Inflammatory macrophage treated with lipopolysaccharide for 4 hours (primary cell): ENCODE results near the gene SEC23B.

Source experiments
- DNase-seq: peaks from one replicate; pipeline ENCODE4 v3.0.0-alpha.2; 2020

The SEC23B gene

DNA sequence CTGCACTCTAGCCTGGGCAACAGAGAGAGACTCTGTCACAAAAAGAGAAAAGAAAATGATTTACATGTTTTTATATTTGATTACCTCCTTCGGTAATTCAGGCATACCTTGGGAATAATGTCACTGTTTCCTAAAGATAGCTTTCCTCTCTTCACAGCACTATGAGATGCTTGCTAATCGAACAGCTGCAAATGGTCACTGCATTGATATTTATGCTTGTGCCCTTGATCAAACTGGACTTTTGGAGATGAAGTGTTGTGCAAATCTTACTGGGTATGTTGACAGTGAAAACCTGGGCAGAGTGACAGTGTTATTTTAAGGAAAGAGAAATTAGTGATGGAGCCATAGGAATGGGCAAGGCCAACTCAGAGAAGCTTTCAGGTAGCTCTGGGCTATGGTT lies 19.6 kb downstream of the SEC23B start:
- no peak for DNase-seq

GRCh38 chr20:18527836-18528235 lies 20.1 kb downstream of the SEC23B start:
- DNase-seq, result no peak

DNA sequence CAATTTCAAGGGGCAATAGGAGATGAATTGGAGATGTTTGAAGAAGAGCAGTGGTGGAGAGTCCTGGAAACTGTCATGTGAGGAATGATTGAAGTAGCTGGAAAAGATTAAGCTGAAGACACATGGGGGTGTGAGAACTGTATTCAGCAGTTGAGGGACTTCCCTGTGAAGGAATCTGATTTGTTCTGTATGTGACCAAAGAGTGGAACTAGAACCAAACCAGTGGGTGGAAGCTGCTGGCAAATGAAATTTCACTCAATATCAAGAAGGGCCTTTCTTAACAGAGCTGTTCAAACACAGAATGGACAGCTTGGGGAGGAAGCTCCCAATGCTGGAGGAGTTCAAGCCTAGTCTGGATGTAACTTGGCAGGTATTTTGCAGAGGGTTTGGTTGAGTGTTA lies 21.3 kb downstream of the SEC23B start:
- peak; percentile 40 for DNase-seq

DNA sequence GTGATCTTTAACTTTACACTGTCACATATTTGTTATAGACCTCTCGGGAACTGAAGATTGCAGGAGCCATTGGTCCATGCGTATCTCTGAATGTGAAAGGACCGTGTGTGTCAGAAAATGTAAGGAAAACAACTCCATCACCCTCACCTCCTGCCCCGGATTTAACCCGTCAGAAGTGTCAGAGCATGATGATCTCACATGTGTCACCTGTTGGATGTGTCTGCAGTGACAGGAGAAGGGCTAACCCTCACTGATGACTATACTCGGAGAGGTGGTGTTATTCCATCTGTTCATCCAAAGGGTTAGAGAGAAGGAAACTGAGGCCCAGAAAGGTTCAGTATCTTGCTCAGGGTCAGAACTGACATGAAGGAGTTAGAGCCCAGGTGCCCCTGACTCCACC lies 24.9 kb downstream of the SEC23B start:
- no peak for DNase-seq

GRCh38 chr20:18533491-18533890 lies 25.8 kb downstream of the SEC23B start:
- DNase-seq, result no peak

DNA sequence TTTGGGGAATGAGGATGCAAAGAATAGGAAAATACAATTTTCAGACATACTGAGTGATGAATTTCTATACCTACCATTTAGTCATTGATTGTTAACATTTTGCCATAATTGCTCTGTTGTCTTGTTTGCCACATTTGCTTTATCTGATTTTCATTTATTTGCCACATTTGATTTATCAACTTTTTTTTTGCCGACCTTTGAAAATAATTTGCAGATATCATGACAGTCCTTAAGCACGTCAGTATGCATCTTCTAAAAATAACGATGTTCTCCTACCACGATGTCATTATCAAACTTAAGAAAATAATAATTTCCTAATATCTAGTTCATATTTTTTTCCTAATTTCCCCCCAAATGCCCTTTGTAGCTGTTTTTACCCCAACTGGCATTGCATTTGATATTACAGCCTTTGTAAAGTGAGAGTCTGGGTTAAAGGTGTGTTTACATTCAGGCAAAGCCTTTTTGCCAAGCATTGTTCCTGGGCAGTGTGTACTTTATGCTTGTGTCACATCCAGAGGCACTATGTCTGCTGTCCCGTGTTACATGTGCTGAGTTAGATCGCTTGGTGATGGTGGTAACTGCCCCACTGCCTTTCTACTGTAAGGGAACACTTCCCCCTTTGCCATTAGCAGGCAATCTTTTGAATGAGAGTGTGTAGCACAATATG lies 26.4 kb downstream of the SEC23B start:
- DNase-seq, result no peak

DNA sequence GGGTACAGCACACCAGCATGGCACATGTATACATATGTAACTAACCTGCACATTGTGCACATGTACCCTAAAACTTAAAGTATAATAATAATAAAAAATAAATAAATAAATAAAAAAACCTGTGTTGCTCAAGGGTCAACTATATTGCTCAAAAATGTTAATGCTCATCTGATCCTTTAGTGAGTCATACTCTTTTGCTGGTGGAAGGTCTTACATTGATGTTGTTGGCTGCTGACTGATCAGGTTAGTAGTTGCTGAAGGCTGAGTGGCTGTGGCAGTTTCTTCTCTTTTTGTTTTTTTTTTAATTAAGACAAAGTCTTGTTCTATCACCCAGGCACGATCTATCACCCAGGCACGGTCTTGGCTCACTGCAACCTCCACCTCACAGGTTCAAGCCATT lies 29.9 kb downstream of the SEC23B start:
- no peak for DNase-seq

DNA sequence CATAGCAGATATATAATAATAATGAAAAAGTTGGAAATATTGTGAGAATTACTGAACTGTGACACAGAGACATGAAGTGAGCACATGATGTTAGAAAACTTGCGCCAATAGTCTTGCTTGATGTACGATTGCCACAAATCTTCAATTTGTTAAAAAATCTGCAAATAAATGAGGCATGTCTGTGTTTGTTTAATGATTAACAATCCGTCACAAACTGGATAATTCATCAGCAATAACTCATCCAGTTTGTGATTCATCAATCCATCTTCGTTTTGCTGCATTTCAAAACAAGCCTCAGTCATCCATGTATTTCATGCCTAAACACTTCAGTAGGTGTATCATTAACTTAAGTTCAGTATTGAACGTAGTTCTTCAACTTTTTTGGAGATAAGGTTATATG lies 34.0 kb downstream of the SEC23B start:
- no peak for DNase-seq

DNA sequence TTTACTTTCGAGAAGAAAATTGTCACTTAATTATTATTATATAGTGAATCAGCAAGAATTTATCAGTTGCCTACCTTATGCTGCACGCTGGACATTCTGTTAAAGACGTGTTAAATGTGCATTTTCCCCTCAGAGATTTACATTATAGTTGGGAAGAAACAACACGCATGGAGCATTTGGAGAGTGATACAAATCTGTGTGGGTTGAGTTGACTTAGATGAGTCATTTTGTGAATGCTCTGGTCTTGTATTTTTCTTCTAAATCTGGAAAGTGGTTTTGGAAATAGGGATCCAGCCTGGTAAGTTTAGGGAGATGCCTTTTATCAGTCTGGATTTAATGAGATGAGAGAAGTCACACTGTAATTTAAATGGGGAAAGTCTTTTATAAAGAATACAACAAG lies 35.5 kb downstream of the SEC23B start:
- no peak for DNase-seq

- DNase-seq, result no peak
Measured at GRCh38 chr20:18543932-18544331, 36.2 kb downstream of the SEC23B start.

DNA sequence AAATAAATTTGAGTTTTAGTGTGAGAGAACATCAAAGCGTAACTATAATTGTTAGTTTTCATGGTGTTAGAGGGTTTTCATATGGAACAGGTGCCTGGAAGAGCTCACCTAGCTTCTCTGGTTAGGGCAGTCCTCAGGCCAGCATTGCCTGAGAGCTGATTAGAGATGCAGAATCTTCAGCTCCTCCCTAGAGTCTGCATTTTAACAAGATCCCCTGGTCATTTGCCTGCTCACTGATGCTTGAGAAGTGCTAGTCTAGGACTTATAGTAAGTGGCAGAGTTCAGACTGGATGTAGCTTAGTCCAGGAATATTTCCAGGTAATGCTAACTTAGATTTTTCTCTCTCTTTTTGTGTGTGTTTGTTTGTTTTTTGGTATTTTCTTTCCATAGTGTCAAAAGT lies 37.8 kb downstream of the SEC23B start:
- DNase-seq, result no peak

GRCh38 chr20:18548465-18548864 lies 40.7 kb downstream of the SEC23B start:
- no peak for DNase-seq

GRCh38 chr20:18553746-18554145 lies 46.0 kb downstream of the SEC23B start:
- DNase-seq, result no peak

- peak; percentile 92 for DNase-seq
Measured at GRCh38 chr20:18566892-18567738, 59.4 kb downstream of the SEC23B start, which contains the start of gene SMIM26. SMIM26 (plus strand) TSS chr20:18567432; CDS start chr20:18567479, 47 bp downstream.

DNA sequence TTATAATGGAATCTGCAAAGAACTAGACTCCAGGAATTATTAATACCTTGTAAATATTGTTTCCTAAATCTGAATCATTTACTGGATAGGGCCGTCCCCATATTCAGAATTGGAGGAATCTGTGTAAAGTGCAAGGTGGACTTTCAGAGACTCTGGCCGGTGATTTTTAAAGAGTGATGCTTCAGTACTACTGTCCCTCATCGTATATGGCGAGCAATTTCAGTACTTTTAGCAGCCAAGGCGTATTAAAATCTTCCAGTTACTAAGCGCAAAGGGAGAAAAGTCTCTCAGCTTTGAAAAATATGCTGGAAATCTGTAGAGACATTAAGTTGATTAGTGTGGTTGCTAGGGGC lies 60.0 kb downstream of the SEC23B start:
- DNase-seq, result no peak

- DNase-seq, result no peak
Measured at GRCh38 chr20:18571009-18571408, 63.3 kb downstream of the SEC23B start.

- DNase-seq, result peak; percentile 60
Measured at GRCh38 chr20:18571578-18571977, 63.8 kb downstream of the SEC23B start.

- no peak for DNase-seq
Measured at GRCh38 chr20:18577942-18578341, 70.2 kb downstream of the SEC23B start.

DNA sequence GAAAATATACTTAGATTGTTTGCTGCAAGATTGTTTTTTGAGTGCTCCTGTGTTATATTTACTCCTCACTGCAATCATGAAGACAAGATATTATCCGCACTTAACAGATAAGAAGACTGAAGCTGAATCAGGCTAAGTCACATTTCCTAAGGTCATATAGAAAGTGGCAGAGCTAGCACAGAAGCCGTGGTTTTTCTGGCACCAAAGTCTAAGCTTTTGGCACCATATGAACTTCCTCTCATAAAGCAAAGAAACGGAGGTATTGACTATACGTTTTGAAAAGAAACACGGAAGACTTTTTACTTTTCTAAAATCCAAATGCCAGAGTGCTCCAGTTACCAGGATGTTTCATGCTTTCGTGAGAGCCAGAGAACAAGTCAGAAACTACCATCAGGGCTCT lies 70.8 kb downstream of the SEC23B start:
- DNase-seq, result no peak

DNA sequence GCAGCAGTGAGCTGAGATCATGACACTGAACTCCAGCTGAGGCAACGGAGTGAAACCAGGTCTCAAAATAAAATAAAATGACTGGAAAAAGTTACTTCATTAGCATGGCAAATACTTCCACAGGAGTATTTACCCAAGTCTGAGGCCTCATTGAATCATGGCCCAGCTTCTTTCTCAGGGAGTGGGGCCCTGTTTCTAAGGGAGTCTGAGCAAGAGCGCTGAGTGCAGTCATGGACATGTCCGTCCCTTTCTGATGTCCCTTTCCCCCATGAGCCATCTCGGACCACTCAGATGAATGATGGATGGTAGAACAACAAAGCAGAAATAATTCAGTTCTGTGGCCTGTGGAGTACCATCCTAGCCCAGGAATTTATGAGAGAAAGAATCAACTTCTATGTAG lies 72.3 kb downstream of the SEC23B start:
- DNase-seq, result no peak

- peak; percentile 44 for DNase-seq
Measured at GRCh38 chr20:18585134-18585533, 77.4 kb downstream of the SEC23B start.

DNA sequence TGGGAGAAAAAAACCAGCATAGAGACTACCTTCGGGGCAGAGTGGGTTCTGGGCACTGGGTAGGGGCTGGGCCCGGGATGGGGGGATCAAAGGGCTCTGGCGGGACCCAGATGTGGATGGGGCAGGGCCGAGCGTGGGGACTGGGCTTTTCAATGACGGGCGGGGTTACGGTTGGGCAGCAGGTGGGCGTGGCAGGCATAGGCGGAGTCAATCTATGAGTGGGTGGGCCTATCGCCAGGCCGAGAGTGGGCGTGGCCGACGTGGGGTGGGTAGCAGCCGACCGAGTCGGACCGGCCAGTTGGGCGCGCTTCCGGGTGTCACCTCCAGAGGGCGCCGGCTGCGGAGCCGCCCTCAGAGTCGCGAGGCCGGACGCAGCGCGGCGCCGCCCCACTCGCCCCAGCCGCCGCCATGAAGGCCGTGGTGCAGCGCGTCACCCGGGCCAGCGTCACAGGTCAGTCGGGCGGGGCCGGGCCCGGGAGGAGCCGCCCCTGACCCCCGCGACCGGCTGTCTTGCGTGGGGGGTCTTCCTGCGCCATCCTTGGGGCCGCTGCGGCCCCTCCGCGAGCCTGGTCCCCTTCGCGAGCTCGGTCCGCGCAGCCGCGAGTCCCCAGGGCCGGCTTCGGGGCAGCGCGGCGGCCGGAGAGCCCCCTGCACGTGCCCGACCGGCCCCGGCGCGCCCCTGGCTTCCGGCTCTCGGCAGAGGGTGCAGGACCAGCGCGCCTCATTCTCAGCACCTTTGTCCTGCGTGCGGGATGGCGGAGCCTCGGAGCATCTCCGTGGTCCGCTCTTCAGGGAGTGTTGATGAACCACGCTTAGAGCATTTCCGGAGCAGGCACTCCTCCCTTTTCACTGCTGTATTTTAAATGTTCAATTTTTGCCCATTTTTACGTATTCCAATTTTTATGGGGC lies 80.2 kb downstream of the SEC23B start, which contains the start of gene DTD1:
DTD1 (plus strand) TSS at position 390 of the 909 bp plus-strand sequence; CDS start at position 409, 19 bp downstream.
- DNase-seq, result peak; percentile 95

GRCh38 chr20:18588574-18588933 lies 80.8 kb downstream of the SEC23B start:
- no peak for DNase-seq
